ENCODE results near the gene PDE6D.
"Not testable (repeated sequence)": the region's sequence is repeated elsewhere in the genome, so short reads cannot be mapped to it uniquely, and the experiment has no call there.

The PDE6D gene

GRCh38 chr2:231722721-231723307, 58.3 kb downstream of the PDE6D start:
- no peak for TF ChIP-seq JUND (IDR thresholded peaks at IDR 0.05; ENCODE audit: low read depth)
- in situ Hi-C loops (cut with HindIII; ENCODE audit: low pct_unique_long_range_greater_than_20kb, low sequenced_read_pairs): no loop called here
- no peak for DNase-seq (ENCODE audit: low read depth in 1 of 2, low spot score in 1 of 2)

DNA sequence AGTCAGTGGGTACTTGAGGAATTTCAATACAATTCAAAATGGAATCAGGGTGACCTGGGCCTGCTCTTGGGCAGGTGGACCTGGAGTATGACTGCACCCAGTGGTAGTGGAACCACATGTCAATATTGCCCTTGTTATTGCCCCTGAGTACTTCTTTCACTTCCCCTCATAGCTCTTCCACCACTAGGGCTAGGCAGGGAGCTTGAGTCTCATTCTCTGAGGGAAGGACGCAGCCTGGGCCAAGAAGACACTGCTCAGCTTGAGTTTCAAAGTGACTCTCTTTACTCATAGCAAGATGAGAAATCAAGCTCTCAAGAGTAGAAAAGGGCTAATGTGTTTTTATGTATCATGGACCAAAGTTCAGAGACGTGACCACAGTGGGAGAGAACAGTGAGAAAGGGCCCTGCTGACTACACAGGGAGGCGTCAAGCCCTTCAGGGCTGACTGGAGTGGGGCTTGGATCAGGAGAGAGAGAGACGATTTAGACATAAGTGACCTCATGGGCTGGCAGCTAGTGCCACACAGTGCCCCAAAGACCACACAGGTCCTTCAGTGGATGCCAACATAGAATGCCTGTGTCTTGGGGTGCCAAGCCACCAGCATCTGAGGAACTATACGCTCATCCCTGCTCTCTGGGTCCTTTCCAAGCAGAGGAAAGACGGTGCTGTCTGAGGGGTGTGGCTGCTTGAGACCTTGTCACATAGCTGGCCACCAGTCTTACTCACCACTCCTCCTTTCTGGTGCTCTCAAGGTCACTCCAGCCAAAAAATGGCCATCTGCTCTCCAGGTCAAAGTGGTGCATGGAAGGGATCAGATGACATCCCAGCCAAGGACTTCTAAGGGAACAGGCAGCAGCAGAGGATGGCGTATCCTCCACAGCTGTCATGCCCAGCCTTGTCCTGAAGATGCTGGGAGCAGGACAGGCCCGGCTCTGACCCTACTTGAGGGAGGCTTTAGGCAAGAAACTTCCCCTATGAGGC, 59.8 kb downstream of the PDE6D start:
- DNase-seq (ENCODE audit: low read depth in 1 of 2, low spot score in 1 of 2): no peak
- no peak for TF ChIP-seq JUND (IDR thresholded peaks at IDR 0.05; ENCODE audit: low read depth)
- in situ Hi-C loops (cut with HindIII; ENCODE audit: low pct_unique_long_range_greater_than_20kb, low sequenced_read_pairs): no loop called here

GRCh38 chr2:231720292-231720986, 60.6 kb downstream of the PDE6D start:
- no peak for DNase-seq (ENCODE audit: low read depth in 1 of 2, low spot score in 1 of 2)
- no peak for TF ChIP-seq JUND (IDR thresholded peaks at IDR 0.05; ENCODE audit: low read depth)
- in situ Hi-C loops (cut with HindIII; ENCODE audit: low pct_unique_long_range_greater_than_20kb, low sequenced_read_pairs): no loop called here

DNA sequence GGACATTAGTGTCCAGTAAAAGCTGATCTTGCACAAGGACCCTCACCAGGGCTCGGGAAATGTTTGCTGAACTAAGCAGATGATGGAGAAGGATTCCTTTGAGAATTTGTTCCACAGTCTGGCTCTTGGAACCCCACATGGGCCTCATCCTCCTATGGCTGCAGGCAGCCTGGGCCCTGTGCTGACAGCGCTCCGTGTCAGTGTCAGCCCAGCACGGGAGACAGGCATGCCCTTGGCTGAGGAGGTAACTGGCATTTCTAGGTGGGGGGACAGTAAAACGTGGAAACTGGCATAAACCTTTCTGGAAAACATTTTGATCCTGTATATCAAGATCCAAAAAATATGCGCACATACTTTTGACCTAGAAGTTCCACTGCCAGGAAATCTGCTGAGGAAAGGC, 62.3 kb downstream of the PDE6D start:
- TF ChIP-seq JUND (IDR thresholded peaks at IDR 0.05; ENCODE audit: low read depth): no peak
- no peak for DNase-seq (ENCODE audit: low read depth in 1 of 2, low spot score in 1 of 2)
- in situ Hi-C loops (cut with HindIII; ENCODE audit: low pct_unique_long_range_greater_than_20kb, low sequenced_read_pairs): no loop called here

GRCh38 chr2:231717281-231718171, 63.6 kb downstream of the PDE6D start:
- TF ChIP-seq JUND (IDR thresholded peaks at IDR 0.05; ENCODE audit: low read depth): no peak
- in situ Hi-C loops (cut with HindIII; ENCODE audit: low pct_unique_long_range_greater_than_20kb, low sequenced_read_pairs): no loop called here
- peak in 1 of 2 experiments; percentile 24 for DNase-seq (ENCODE audit: low read depth in 1 of 2, low spot score in 1 of 2)

GRCh38 chr2:231716666-231717280, 64.3 kb downstream of the PDE6D start:
- in situ Hi-C loops (cut with HindIII; ENCODE audit: low pct_unique_long_range_greater_than_20kb, low sequenced_read_pairs): no loop called here
- TF ChIP-seq JUND (IDR thresholded peaks at IDR 0.05; ENCODE audit: low read depth): no peak
- no peak for DNase-seq (ENCODE audit: low read depth in 1 of 2, low spot score in 1 of 2)

GRCh38 chr2:231715988-231716616, 65.0 kb downstream of the PDE6D start:
- TF ChIP-seq JUND (IDR thresholded peaks at IDR 0.05; ENCODE audit: low read depth): no peak
- in situ Hi-C loops (cut with HindIII; ENCODE audit: low pct_unique_long_range_greater_than_20kb, low sequenced_read_pairs): no loop called here

DNA sequence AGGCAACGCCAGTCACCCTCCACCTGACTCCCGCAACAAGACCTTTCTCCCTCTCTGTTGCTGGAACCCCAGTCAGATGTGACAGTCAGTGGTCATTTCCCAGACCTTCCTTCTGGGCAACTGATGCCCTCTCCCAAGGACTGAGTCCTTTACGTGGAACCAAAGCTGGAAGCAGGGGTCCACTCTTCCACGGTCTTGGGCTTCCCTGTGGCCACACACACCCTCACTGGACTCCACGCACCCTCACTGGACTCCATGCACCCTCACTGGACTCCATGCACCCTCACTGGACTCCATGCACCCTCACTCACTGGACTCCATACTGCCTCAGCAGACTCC, 65.6 kb downstream of the PDE6D start:
- in situ Hi-C loops (cut with HindIII; ENCODE audit: low pct_unique_long_range_greater_than_20kb, low sequenced_read_pairs): no loop called here
- no peak for DNase-seq (ENCODE audit: low read depth in 1 of 2, low spot score in 1 of 2)
- TF ChIP-seq JUND (IDR thresholded peaks at IDR 0.05; ENCODE audit: low read depth): no peak

More at GRCh38 chr2:231715988-231716616, 65.0 kb downstream of the PDE6D start:
- DNase-seq (ENCODE audit: low read depth in 1 of 2, low spot score in 1 of 2): no peak

DNA sequence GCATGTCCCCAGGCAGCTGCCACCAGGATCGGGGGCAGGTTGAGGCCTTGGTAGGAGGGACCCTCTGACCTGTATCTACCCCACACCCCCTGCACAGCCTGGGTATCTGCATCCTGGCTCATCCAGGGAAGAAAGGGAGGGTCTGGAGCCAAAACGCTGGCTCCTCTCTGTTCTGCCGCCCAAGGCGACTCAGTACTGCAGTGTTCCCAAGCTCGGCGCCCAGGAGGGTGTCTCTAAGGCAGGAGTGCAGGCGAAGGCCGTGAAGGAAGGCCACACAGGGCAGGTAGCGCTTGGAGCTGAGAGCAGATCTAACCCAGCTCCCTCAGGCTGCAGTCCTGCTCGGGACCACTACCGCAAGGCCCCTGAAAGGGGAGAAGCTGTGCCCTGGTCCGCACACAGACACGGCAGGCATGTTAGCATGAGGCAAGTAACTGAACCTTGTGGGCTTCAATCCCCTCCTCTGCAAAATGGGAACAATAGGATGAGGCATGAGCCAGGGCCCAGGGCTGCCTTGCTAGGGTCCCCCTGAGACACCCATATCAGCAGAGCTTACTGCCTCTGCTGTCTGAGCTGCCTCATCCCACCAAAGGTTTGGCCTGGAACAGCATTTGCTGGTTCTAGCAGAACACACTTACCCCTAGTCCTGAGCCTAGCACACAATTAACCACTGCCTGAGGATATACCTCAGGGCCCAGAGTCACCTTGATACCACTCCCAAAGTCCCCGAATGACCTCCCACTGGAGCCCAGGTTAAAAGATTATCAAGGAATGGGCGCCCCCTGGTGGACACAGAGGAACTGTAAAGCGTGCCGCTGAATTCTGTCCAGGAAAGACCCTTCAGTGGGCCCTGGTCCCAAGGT, 66.2 kb downstream of the PDE6D start:
- no peak for TF ChIP-seq JUND (IDR thresholded peaks at IDR 0.05; ENCODE audit: low read depth)
- peak in 1 of 2 experiments; percentile 54 for DNase-seq (ENCODE audit: low read depth in 1 of 2, low spot score in 1 of 2)
- in situ Hi-C loops (cut with HindIII; ENCODE audit: low pct_unique_long_range_greater_than_20kb, low sequenced_read_pairs): no loop called here

GRCh38 chr2:231713730-231714638, 67.1 kb downstream of the PDE6D start:
- no peak for TF ChIP-seq JUND (IDR thresholded peaks at IDR 0.05; ENCODE audit: low read depth)
- peak; percentile 67 to 90 for DNase-seq (ENCODE audit: low read depth in 1 of 2, low spot score in 1 of 2)
- in situ Hi-C loops (cut with HindIII; ENCODE audit: low pct_unique_long_range_greater_than_20kb, low sequenced_read_pairs): no loop called here

- DNase-seq (ENCODE audit: low read depth in 1 of 2, low spot score in 1 of 2); in situ Hi-C loops (cut with HindIII; ENCODE audit: low pct_unique_long_range_greater_than_20kb, low sequenced_read_pairs): not testable (repeated sequence)
Observed at GRCh38 chr2:231713406-231713729, 67.7 kb downstream of the PDE6D start.

DNA sequence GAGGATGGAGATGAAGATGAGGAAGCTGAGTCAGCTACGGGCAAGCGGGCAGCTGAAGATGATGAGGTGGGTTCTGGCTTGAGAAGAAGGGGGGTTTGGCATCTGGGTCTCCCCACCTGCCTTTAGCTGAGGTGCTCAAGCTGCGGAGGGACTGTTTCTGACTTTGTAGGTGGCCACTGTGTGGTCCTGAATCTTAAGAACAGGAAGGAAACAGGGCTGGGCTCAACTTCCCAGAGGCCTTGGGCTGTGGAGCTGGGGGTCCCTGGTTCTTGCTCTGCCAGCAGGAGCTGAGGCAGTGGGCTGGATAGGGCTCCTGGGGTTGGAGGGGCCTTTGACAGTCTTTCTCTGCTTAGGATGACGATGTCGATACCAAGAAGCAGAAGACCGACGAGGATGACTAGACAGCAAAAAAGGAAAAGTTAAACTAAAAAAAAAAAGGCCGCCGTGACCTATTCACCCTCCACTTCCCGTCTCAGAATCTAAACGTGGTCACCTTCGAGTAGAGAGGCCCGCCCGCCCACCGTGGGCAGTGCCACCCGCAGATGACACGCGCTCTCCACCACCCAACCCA, 68.5 kb downstream of the PDE6D start:
- in situ Hi-C loops (cut with HindIII; ENCODE audit: low pct_unique_long_range_greater_than_20kb, low sequenced_read_pairs); DNase-seq (ENCODE audit: low read depth in 1 of 2, low spot score in 1 of 2): not testable (repeated sequence)

All from T47D (cell line).